Measurements from ENCODE around the gene CTNNA3.
"Not testable (repeated sequence)": the region's sequence is repeated elsewhere in the genome, so short reads cannot be mapped to it uniquely, and the experiment has no call there.

The CTNNA3 gene

DNA sequence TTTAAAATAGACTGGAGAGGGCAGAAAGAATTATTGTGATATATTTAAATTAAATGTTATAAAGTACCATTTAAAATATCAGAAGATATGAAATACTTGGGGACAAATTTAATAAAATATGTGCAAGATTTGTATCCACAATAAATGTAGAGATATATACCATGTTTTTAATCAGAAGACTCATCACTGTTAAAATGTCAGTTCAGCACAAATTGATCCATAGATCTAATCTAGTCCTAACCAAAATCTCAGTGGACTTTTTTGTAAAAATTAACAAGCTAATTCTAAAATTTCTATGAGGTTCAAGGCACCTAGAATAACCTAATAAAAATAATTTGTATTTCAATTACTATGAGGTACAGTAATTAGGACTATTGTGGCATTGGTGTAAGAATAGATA is 96.4 kb downstream of the CTNNA3 start:
- no peak for DNase-seq

DNA sequence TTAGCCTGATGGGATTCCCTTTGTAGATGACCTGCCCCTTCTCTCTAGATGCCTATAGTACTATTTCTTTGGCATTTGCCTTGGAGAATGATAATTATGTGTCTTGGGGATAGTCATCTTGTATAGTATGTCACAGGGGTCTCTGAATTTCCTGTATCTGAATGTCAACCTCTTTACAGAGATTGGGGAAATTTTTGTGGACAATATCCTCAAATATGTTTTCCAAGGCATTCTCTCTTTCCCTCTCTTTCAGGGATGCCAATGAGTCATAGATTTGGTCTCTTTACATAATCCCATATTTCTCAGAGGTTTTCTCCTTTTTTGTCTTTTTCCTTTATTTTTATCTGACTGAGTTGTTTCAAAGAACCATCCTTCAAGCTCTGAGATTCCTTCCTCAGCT is 99.4 kb downstream of the CTNNA3 start:
- no peak for DNase-seq

DNA sequence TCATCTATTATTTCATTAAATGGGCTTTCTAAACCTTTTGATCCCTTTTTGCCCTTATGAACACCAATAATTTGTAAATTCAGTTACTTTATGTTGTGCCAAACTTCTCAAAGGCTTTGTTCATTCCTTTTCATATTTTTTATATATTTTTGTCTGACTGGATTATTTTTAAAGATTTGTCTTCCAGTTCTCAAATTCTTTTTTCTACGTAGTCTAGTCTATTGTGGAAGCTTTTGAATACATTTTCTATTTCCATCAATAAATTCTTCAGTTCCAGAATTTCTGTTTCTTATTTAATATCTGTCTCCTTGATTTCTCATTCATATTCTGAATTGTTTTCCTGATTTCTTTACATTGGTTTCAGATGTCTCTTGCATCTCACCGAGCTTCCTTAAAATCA is 108.2 kb downstream of the CTNNA3 start:
- DNase-seq, result no peak

GRCh38 chr10:67575532-67575931 is 120.5 kb downstream of the CTNNA3 start:
- DNase-seq, result no peak

DNA sequence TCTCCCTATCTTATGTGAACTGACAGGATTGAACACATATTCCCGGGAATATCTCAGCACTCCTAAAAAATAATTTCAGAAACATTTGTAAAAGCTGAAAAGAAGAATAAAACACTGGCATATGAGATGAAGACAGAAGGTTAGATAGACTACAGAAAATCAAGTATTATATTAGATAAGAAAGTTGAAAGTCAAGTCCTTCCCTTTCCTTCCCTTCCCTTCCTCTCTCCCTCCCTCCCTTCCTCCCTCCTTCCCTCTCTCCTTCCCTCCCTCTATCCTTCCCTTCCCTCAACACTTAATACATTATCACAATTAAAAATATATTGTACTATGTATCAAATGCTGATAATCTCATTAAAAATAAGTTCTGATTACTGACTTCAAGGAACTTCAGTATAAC is 122.5 kb downstream of the CTNNA3 start:
- no peak for DNase-seq

- DNase-seq, result no peak
Measured at GRCh38 chr10:67571503-67571902, 124.5 kb downstream of the CTNNA3 start.

GRCh38 chr10:67558311-67558710 is 137.7 kb downstream of the CTNNA3 start:
- DNase-seq, result not testable (repeated sequence)

GRCh38 chr10:67553254-67553653 is 142.7 kb downstream of the CTNNA3 start:
- no peak for DNase-seq

DNA sequence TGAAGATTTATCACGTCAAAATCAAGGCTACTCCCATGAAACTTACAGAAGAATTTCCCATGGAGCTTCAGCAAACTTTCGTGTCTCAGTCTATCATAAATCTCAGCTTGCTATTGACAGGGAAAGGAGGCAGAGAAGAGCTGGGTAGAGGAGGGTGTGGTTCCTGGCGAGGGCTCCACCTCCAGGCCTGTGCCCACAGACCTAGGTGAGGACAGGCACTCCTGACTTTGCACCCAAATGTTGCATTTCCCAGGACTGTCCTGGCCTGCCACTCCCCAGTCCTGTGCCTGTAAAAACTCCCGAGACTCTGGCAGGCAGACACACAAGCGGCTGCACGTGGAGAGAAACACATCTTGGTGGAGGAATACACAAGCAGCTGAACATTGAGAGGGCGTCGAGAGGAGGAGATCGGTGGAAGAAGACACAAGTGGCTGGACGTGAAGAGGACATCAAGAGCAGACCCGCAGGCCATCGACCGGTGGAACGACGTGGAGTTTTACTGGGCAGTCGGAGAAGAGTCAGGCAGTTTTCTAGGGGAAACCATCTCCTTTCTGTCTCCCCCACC is 145.1 kb downstream of the CTNNA3 start:
- DNase-seq, result no peak

GRCh38 chr10:67550046-67550445 is 145.9 kb downstream of the CTNNA3 start:
- no peak for DNase-seq

- no peak for DNase-seq
Measured at GRCh38 chr10:67549390-67549789, 146.6 kb downstream of the CTNNA3 start.

DNA sequence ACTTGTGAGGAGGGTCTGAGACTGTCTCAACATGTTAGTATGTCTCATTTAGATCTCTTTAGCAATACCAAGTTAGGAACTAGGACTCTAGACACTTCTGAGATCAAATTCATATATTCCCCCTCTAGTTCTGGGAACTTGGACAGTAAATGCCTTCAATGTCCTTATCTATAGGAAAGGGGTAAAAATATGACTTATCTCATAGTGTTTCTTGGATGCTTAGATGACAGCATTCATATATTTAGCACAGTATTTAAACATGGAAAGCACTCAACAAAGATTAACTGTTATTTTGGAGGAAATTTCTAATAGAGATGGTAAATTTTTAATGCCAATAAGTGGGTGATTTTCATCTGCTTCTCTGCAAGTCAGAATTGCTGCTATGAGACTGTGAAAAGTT is 154.6 kb downstream of the CTNNA3 start:
- no peak for DNase-seq

DNA sequence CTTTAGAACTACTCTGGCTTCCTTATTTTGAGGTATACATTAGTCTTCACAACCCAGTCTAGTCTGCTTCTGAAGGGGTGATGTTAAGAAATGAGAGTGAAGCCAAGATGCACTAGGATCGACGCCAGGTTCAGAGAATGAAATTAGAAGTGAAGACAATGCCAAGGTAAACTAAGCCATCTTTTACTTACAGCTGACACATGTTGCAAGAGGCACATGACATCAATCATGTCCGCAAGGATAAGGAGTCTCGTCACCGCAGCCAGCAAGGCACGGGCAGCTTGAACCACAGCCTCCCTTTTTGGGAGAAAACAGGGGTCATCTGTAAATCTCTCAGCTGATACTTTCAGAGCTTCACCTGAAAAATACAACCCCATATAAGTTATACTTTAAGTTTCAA is 156.7 kb downstream of the CTNNA3 start:
- no peak for DNase-seq

DNA sequence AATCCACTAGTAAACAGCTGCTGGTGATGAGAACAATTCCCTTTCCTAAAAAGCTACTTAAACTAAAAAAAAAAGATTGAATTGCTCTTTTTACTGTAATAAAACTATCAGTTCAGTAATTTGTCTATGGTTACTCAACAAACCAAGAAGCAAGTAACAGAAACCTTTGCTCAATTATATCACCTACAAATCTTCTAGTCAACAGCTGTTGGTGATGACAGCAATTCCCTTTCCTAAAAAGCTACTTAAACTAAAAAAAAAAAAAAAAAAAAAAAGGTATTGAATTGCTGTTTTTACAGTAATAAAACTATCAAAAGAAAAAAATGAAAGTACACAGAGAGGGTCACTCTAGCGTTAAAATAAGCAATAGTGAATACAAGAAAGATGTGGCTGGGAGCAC is 158.1 kb downstream of the CTNNA3 start:
- DNase-seq, result no peak

GRCh38 chr10:67533376-67533775 is 162.6 kb downstream of the CTNNA3 start:
- DNase-seq, result no peak

- not testable (repeated sequence) for DNase-seq
Measured at GRCh38 chr10:67530990-67531389, 165.0 kb downstream of the CTNNA3 start.

- no peak for DNase-seq
Measured at GRCh38 chr10:67527351-67527750, 168.6 kb downstream of the CTNNA3 start.

GRCh38 chr10:67521546-67521945 is 174.4 kb downstream of the CTNNA3 start:
- no peak for DNase-seq

GRCh38 chr10:67520924-67521520 is 175.0 kb downstream of the CTNNA3 start:
- DNase-seq, result peak; percentile 53

GRCh38 chr10:67519434-67519833 is 176.6 kb downstream of the CTNNA3 start:
- DNase-seq, result no peak

GRCh38 chr10:67518756-67519155 is 177.2 kb downstream of the CTNNA3 start:
- no peak for DNase-seq

- DNase-seq, result no peak
Measured at GRCh38 chr10:67518043-67518442, 178.0 kb downstream of the CTNNA3 start.

GRCh38 chr10:67506757-67507091 is 189.3 kb downstream of the CTNNA3 start:
- DNase-seq, result no peak

DNA sequence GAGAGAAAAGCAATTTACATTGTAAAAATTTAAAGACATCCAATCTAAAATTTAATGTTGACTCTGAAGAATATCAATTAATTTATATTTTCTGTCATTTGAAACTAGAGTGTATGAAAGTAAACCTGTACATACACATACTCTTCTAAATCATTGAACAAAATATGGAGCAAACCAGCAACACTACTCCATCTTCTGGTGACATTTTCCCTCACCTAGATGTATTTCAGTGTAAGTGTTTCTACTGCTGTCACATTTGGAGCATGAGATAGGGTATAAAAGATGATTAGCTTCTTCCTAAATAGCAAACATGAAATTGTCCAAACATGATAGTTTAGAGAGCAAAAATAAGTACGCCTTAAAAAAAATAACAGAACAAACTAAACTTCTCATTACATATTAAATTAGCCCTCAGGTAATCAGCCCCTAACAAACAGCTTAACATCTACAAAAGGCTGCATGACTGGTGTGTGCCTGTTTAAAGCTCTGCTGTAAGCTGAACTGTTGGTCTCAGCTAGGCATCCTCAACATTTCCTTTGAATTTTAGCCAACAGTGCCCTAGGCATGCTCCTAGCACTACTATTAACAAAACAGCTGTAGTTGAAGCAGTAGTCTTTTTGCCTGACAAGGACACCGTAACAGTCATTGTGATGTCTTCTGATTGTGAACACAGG is 189.8 kb downstream of the CTNNA3 start:
- no peak for DNase-seq

Data from retina (tissue), 1 donor.